ENCODE results near the gene SH3BGR.
"Not testable (repeated sequence)": the region's sequence is repeated elsewhere in the genome, so short reads cannot be mapped to it uniquely, and the experiment has no call there.

The SH3BGR gene

GRCh38 chr21:39451332-39452206, at the start of gene SH3BGR:
Gene SH3BGR, plus strand, starts transcription at chr21:39451970. Its CDS starts 127 bp downstream, at chr21:39452097.
- TF ChIP-seq ARNTL (CRISPR knock-in tag; IDR thresholded peaks at IDR 0.05; ENCODE audit: borderline replicate concordance, low read depth) (no peak), GLIS3 (CRISPR knock-in tag; IDR thresholded peaks at IDR 0.05) (no peak), ZFP30 (CRISPR knock-in tag; IDR thresholded peaks at IDR 0.05) (no peak), TCF4 (CRISPR knock-in tag; IDR thresholded peaks at IDR 0.05; ENCODE audit: borderline replicate concordance) (no peak), CSRNP3 (CRISPR knock-in tag; IDR thresholded peaks at IDR 0.05) (no peak), ZC3H10 (CRISPR knock-in tag; IDR thresholded peaks at IDR 0.05) (no peak), ZNF70 (CRISPR knock-in tag; IDR thresholded peaks at IDR 0.05) (no peak), OSR1 (CRISPR knock-in tag; IDR thresholded peaks at IDR 0.05) (no peak), CSDC2 (CRISPR knock-in tag; IDR thresholded peaks at IDR 0.05) (no peak), ZNF8 (CRISPR knock-in tag; IDR thresholded peaks at IDR 0.05) (no peak), PATZ1 (CRISPR knock-in tag; IDR thresholded peaks at IDR 0.05; ENCODE audit: borderline replicate concordance) (no peak), ZFP3 (CRISPR knock-in tag; IDR thresholded peaks at IDR 0.05) (no peak), RARB (CRISPR knock-in tag; IDR thresholded peaks at IDR 0.05) (no peak), ESRRG (CRISPR knock-in tag; IDR thresholded peaks at IDR 0.05) (no peak), TOX (CRISPR knock-in tag; IDR thresholded peaks at IDR 0.05; ENCODE audit: borderline replicate concordance) (no peak), ISL1 (CRISPR knock-in tag; IDR thresholded peaks at IDR 0.05) (no peak), PPARA (CRISPR knock-in tag; IDR thresholded peaks at IDR 0.05; ENCODE audit: borderline replicate concordance) (no peak)
- TF ChIP-seq, protein P1, sequence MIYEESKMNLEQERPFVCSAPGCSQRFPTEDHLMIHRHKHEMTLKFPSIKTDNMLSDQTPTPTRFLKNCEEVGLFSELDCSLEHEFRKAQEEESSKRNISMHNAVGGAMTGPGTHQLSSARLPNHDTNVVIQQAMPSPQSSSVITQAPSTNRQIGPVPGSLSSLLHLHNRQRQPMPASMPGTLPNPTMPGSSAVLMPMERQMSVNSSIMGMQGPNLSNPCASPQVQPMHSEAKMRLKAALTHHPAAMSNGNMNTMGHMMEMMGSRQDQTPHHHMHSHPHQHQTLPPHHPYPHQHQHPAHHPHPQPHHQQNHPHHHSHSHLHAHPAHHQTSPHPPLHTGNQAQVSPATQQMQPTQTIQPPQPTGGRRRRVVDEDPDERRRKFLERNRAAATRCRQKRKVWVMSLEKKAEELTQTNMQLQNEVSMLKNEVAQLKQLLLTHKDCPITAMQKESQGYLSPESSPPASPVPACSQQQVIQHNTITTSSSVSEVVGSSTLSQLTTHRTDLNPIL (CRISPR knock-in tag; IDR thresholded peaks at IDR 0.05; ENCODE audit: low read depth) = no peak
- TF ChIP-seq, protein P2, sequence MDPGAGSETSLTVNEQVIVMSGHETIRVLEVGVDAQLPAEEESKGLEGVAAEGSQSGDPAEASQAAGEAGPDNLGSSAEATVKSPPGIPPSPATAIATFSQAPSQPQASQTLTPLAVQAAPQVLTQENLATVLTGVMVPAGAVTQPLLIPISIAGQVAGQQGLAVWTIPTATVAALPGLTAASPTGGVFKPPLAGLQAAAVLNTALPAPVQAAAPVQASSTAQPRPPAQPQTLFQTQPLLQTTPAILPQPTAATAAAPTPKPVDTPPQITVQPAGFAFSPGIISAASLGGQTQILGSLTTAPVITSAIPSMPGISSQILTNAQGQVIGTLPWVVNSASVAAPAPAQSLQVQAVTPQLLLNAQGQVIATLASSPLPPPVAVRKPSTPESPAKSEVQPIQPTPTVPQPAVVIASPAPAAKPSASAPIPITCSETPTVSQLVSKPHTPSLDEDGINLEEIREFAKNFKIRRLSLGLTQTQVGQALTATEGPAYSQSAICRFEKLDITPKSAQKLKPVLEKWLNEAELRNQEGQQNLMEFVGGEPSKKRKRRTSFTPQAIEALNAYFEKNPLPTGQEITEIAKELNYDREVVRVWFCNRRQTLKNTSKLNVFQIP (CRISPR knock-in tag; IDR thresholded peaks at IDR 0.05; ENCODE audit: borderline replicate concordance, low read depth) = no peak
- no peak for ATAC-seq

GRCh38 chr21:39406065-39406464, 45.7 kb upstream of the SH3BGR start:
- TF ChIP-seq RARB (CRISPR knock-in tag; IDR thresholded peaks at IDR 0.05) (no peak), ZFP30 (CRISPR knock-in tag; IDR thresholded peaks at IDR 0.05) (no peak), SNAI2 (CRISPR knock-in tag; IDR thresholded peaks at IDR 0.05) (no peak), ZFP3 (CRISPR knock-in tag; IDR thresholded peaks at IDR 0.05) (no peak), ISL1 (CRISPR knock-in tag; IDR thresholded peaks at IDR 0.05) (no peak), BACH2 (CRISPR knock-in tag; IDR thresholded peaks at IDR 0.05; ENCODE audit: borderline replicate concordance) (no peak), TCF4 (CRISPR knock-in tag; IDR thresholded peaks at IDR 0.05; ENCODE audit: borderline replicate concordance) (no peak), ZNF8 (CRISPR knock-in tag; IDR thresholded peaks at IDR 0.05) (no peak)
- TF ChIP-seq, protein P1 (CRISPR knock-in tag; IDR thresholded peaks at IDR 0.05; ENCODE audit: low read depth) = no peak
- TF ChIP-seq, protein P3, sequence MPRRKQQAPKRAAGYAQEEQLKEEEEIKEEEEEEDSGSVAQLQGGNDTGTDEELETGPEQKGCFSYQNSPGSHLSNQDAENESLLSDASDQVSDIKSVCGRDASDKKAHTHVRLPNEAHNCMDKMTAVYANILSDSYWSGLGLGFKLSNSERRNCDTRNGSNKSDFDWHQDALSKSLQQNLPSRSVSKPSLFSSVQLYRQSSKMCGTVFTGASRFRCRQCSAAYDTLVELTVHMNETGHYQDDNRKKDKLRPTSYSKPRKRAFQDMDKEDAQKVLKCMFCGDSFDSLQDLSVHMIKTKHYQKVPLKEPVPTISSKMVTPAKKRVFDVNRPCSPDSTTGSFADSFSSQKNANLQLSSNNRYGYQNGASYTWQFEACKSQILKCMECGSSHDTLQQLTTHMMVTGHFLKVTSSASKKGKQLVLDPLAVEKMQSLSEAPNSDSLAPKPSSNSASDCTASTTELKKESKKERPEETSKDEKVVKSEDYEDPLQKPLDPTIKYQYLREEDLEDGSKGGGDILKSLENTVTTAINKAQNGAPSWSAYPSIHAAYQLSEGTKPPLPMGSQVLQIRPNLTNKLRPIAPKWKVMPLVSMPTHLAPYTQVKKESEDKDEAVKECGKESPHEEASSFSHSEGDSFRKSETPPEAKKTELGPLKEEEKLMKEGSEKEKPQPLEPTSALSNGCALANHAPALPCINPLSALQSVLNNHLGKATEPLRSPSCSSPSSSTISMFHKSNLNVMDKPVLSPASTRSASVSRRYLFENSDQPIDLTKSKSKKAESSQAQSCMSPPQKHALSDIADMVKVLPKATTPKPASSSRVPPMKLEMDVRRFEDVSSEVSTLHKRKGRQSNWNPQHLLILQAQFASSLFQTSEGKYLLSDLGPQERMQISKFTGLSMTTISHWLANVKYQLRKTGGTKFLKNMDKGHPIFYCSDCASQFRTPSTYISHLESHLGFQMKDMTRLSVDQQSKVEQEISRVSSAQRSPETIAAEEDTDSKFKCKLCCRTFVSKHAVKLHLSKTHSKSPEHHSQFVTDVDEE (CRISPR knock-in tag; IDR thresholded peaks at IDR 0.05) = no peak
- no peak for ATAC-seq

DNA sequence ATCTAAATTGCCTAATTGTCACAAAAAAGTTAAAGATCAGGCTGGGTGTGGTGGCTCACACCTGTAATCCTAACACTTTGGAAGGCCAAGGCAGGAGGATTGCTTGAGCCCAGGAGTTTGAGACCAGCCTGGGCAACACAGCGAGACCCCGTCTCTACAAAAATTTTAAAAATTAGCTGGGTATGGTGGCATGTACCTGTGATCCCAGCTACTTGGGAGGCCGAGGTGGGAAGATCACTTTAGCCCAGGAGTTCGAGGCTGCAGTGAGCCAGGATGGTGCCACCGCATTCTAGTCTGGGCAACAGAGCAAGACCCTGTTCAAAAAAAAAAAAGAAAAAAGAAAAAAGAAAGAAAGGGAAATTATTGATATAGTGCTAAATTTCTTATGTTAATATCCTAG, 32.6 kb upstream of the SH3BGR start:
- ATAC-seq = not testable (repeated sequence)
